ENCODE data around the gene PGA5.
"Not testable (repeated sequence)": the region's sequence is repeated elsewhere in the genome, so short reads cannot be mapped to it uniquely, and the experiment has no call there.

Gene PGA5

DNA sequence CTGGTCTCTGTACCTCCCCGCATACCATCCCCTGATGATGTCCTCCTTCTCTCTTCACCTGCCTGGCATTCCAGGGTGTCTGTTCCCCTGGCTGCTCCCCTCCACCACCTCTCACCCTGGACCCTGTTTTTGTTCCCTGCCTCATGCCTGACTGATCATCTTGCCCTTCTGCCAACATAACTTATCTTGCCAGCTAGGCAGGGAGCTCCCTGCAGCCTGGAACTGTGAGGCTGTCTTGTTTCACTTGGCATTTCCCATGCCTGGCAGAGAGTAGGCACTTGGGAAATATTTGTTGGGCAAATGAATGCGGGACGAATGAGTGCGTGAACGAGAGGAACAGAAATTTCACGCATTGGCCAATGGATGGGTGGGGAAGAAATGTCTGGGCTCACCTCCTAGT, 11.5 kb upstream of the PGA5 start:
- not testable (repeated sequence) for DNase-seq

GRCh38 chr11:61231033-61231432, 9.9 kb upstream of the PGA5 start:
- not testable (repeated sequence) for DNase-seq

- not testable (repeated sequence) for DNase-seq
Observed at GRCh38 chr11:61231585-61231984, 9.4 kb upstream of the PGA5 start.

DNA sequence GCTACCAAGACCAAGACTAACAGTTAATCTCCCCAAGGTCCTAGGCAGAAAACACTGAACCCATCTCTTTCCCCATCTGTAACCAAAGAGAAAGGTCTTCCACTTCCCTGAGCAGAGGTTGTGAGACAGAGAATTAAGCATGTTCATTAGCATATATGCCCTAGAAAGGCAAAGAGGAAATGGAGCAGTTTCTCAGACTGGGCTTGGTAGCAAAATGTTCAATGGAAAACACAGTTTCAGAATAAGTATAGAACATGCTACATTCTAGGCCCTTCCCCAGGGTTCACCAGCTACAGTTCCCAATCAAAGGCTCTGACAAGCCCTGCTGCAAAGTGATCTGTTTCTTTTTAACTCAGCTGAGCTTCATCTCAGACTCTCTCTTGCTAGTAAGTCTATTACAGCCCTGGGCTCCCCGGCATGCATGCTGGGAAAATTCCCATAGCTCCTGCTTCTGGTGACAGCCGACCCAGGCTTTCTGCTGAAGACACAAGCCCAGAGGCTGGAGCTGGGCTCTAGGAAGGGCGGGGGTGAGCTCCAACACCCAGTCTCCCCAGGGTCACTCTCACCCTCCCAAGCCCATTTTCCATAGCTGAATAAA, 8.3 kb upstream of the PGA5 start:
- DNase-seq = not testable (repeated sequence)

GRCh38 chr11:61237130-61237529, 3.8 kb upstream of the PGA5 start:
- DNase-seq = not testable (repeated sequence)

- DNase-seq = not testable (repeated sequence)
Observed at GRCh38 chr11:61240288-61240687, 687 bp upstream of the PGA5 start.

- DNase-seq = not testable (repeated sequence)
Observed at GRCh38 chr11:61241526-61241925, 551 bp downstream of the PGA5 start.

DNA sequence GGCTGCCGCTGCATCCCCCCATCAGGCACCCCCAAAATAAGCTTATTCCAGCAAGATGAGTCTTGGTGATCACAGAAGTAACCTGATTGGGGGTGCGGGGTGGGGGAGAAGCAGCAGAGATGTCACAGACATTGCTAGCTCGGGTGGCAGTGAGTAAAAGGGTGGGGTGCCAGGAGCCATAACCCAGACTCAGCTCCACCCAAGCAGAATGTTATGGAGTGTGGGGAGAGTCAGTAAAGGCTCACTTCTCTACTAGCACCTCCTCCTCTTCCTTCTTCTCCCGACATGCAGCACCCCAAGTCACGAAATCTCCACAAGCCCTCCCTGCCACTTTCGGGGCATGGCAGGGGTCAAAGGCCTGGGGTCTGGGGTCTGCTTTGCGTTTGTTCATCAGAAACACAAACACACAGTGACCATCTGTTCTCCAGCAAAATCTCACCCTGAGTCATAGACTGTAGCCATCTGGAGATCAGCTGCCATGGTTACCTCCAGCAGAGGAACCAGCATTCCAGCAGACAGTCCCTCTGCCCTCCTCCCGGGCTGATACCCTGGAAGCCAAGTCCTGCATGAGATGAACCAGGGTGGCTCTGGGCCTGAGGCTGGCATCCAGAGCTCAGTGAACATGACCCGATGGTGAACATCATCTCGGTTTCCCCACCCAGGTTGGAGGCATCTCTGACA, 4.4 kb downstream of the PGA5 start:
- not testable (repeated sequence) for DNase-seq

GRCh38 chr11:61248071-61248470, 7.1 kb downstream of the PGA5 start:
- DNase-seq = not testable (repeated sequence)

GRCh38 chr11:61249201-61249600, 8.2 kb downstream of the PGA5 start:
- not testable (repeated sequence) for DNase-seq

GRCh38 chr11:61250796-61251765, 10.1 kb downstream of the PGA5 start:
- not testable (repeated sequence) for DNase-seq

- DNase-seq = not testable (repeated sequence)
Observed at GRCh38 chr11:61252332-61252731, 11.4 kb downstream of the PGA5 start.

DNA sequence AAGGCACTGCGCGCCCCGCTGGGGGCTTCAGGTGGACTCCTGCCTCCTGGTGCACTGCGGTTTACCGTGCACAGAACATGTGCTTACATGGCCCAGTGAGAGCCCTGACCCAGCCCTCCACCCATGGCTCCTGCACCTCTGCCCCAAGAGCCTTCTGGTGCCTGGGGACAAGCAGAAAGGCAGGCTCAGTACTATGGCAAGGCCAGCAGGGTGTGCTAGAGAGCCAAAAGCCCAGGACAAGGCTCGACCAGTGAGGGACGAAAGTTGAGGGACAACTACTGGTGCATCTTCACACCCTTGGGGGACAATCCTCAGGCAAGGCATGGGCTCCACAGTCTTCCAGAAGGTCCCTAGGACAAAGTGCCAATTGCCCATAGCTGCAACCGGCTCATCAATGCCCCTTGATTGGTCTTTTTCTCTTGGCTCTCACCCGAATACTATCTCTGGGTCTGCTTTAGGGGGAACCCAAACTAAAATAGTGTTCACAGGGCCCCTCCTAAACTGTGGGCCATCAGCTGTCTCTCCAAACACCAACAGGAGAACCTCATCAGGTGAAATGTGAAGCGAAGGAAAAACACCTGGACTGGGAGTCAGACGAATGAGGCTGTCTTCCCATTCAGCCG, 13.5 kb downstream of the PGA5 start:
- DNase-seq = peak; percentile 40

DNA sequence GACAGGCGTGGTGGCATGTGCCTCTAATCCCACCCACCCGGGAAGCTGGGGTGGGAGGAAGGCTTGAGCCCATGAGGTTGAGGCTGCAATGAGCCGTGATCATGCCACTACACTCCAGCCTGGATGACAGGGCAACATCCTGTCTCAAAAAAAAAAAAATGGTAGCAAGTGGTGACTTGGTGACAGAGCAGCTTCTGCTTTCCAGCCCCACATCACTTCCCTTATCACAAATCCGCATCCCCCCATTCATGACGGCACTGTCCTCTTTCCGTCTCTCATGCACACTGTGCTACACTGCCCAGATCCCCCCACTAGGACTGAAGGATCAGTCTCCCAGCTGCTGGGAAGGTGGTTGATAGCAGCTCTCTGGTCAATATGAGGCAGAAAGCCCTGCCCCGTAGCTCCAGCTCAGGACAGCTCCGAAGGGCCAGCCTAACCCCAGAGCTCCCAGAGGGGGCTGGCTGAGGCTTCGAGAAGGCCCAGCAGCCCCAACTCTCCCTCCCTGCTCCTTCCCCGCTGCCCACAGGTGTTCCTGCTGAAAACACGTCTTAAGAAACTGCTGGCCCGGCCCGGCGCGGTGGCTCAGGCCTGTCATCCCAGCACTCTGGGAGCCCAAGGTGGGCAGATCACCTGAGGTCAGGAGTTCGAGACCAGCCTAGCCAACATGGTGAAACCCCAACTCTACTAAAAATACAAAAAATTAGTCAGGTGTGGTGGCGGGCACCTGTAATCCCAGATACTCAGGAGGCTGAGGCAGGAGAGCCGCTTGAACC, 15.9 kb downstream of the PGA5 start:
- DNase-seq = no peak

- DNase-seq = no peak
Observed at GRCh38 chr11:61258546-61258945, 17.6 kb downstream of the PGA5 start.

DNA sequence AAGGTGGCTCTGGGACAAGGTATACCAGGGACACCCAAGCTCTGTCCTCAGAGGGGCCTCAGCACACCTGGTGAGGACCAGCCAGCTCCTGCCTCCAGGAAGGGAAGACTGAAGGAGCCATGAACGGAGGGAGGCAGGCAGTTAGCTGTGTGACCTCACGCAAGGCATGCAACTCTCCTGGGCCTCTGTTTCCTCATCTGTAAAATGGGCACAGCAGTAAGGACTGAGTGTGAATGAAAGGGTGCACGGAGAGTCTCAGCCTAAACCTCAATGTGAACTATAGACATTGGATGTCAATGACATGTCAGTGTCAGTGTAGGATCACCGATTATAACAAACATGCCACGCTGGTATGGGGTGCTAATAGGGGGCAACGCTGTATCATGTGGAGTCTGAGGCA, 18.4 kb downstream of the PGA5 start:
- no peak for DNase-seq

DNA sequence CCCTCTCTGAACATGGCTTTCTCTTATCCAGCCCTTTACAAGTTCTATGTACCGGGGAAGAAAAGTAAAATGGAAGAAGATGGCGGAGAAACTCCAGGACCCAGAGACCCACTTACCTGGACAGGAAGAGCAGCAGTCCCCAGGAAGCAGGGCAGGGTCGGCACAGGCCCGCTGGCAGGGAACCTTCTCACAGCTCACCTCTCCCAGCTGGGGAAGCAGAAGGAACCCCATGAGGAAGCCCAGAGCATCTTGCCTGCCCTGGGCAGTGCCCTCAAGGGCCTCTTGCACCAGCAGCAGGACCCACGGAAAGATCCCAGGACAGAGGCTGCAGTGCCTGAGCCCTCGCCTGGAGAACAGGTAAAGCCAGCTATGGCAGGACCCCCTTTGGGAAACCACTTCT, 23.4 kb downstream of the PGA5 start:
- no peak for DNase-seq

- DNase-seq = no peak
Observed at GRCh38 chr11:61264795-61265194, 23.8 kb downstream of the PGA5 start.

- DNase-seq = no peak
Observed at GRCh38 chr11:61265357-61265756, 24.4 kb downstream of the PGA5 start.

GRCh38 chr11:61266602-61267001, 25.6 kb downstream of the PGA5 start:
- no peak for DNase-seq

DNA sequence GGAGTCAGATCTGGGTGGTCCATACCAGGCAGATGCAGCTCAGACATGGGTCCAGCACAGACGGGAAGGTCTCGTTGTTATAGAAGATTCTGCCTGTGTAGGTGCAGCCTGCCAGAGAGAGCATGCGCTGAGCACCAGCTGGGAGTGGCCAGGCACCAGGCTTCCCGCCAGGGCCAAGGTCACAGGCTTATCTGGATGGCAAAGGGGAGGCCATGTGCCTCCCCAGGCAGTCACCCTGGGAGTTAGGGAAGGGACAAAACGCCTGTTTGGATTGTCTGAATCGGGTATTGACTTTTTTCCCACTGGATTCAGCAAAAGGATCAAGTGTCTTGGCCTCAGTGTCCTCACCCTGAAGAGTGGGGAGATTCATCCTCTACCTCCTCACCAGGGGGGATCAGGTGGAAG, 26.5 kb downstream of the PGA5 start:
- DNase-seq = no peak

DNA sequence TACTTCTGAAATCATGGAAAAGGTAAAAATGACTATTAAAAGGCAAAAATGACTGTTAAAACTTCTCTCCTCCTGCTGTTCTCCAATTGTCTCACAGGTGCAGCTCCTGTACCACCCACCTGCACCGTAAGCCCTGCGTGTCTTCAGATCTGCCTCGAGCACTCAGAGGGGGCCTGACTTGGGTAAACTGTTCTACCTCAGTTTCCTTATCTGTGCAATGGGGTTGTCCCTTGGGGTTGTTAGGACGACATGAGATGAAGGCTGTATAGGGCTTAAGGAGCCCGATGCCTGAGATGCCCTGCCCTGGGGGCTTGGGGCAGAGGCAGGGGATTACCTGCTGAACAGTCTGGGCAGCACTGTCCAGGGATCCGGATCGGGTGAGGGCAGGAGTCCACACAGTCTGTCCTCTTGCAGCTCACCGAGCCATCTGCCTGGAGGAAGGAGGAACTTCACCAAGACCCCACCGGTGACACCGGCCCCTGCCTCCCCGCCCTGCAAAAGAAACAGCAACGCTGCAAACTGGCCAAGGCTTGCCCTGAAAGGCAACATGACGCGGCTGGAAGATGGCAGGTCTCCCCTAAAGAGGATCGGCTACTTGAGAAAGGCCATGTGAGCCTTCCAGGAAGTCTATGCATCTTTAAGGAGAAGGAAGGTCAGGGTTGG, 27.7 kb downstream of the PGA5 start:
- DNase-seq = no peak

Measured in fibroblast of skin of right biceps (primary cell).